NB4 (cell line): Measurements from ENCODE around the gene TRPT1.

Experiments used
- MYC ChIP-seq: IDR thresholded peaks from 2 replicates; pipeline ENCODE4 v1.6.1; 2011; ENCODE audit warnings: low read depth, low read length
- POLR2A ChIP-seq: IDR thresholded peaks from 2 replicates; pipeline ENCODE4 v1.6.1; 2011; ENCODE audit warnings: mild to moderate bottlenecking; ENCODE audit not compliant: insufficient read length; ENCODE audit errors: extremely low read depth
- TF ChIP-seq, protein P1 (sequence below): IDR thresholded peaks from one replicate; pipeline ENCODE4 v1.5.1; 2012; ENCODE audit warnings: low read depth, low read length

- TF ChIP-seq, protein P1, sequence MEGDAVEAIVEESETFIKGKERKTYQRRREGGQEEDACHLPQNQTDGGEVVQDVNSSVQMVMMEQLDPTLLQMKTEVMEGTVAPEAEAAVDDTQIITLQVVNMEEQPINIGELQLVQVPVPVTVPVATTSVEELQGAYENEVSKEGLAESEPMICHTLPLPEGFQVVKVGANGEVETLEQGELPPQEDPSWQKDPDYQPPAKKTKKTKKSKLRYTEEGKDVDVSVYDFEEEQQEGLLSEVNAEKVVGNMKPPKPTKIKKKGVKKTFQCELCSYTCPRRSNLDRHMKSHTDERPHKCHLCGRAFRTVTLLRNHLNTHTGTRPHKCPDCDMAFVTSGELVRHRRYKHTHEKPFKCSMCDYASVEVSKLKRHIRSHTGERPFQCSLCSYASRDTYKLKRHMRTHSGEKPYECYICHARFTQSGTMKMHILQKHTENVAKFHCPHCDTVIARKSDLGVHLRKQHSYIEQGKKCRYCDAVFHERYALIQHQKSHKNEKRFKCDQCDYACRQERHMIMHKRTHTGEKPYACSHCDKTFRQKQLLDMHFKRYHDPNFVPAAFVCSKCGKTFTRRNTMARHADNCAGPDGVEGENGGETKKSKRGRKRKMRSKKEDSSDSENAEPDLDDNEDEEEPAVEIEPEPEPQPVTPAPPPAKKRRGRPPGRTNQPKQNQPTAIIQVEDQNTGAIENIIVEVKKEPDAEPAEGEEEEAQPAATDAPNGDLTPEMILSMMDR: no peak
- TF ChIP-seq POLR2A (no peak), MYC (no peak)
Observed at GRCh38 chr11:64219755-64220154, 6.2 kb downstream of the TRPT1 start.
